Liver (tissue), 3 donors: ENCODE data around the gene ATG10.
A peak's percentile ranks its signal among the peaks of the same experiment; 100 is the strongest.

Experiments used
- EGR1 ChIP-seq, 2 donors: IDR thresholded peaks; 2 replicates each; pipeline ENCODE4 v1.6.1; 2016 to 2018; ENCODE audit warnings: antibody characterized with exemption in 2 of 2, low read depth in 2 of 2
- FOXA1 ChIP-seq: IDR thresholded peaks from 2 replicates; pipeline ENCODE4 v1.6.1; 2016; ENCODE audit warnings: antibody characterized with exemption
- GABPA ChIP-seq, 2 donors: IDR thresholded peaks in 1 of 2; conservative IDR thresholded peaks in 1 of 2; 2 replicates each; pipeline ENCODE4 v1.6.1; 2016; ENCODE audit warnings: antibody characterized with exemption in 2 of 2, mild to moderate bottlenecking in 1 of 2, moderate library complexity in 1 of 2
- HNF4G ChIP-seq: IDR thresholded peaks from 2 replicates; pipeline ENCODE4 v1.6.1; 2016; ENCODE audit warnings: antibody characterized with exemption
- JUND ChIP-seq, 2 donors: IDR thresholded peaks; 2 replicates each; pipeline ENCODE4 v1.6.1; 2016; ENCODE audit warnings: antibody characterized with exemption in 2 of 2
- RAD21 ChIP-seq, 2 donors: IDR thresholded peaks; 2 replicates each; pipeline ENCODE4 v1.6.1; 2016; ENCODE audit warnings: antibody characterized with exemption in 2 of 2, mild to moderate bottlenecking in 2 of 2
- RXRA ChIP-seq, 2 donors: IDR thresholded peaks; 2 replicates each; pipeline ENCODE4 v1.6.1; 2017 to 2018; ENCODE audit warnings: antibody characterized with exemption in 2 of 2, mild to moderate bottlenecking in 1 of 2
- SP1 ChIP-seq: IDR thresholded peaks from 2 replicates; pipeline ENCODE4 v1.6.1; 2018; ENCODE audit warnings: antibody characterized with exemption, mild to moderate bottlenecking
- TAF1 ChIP-seq: conservative IDR thresholded peaks from 2 replicates; pipeline ENCODE4 v1.6.1; 2016; ENCODE audit warnings: antibody characterized with exemption, mild to moderate bottlenecking
- YY1 ChIP-seq: IDR thresholded peaks from 2 replicates; pipeline ENCODE4 v1.6.1; 2016; ENCODE audit warnings: antibody characterized with exemption, mild to moderate bottlenecking
- TF ChIP-seq, protein P1 (sequence below): fragments of 150-350 bp; IDR thresholded peaks from 2 replicates; pipeline ENCODE4 v1.5.1; 2017; ENCODE audit warnings: improper control_type of control experiment, low read depth, low read length; ENCODE audit not compliant: missing input control
- TF ChIP-seq, protein P2 (sequence below): IDR thresholded peaks from 2 replicates; pipeline ENCODE4 v1.6.1; 2016; ENCODE audit warnings: antibody characterized with exemption
- TF ChIP-seq, protein P3 (sequence below): IDR thresholded peaks from 2 replicates; pipeline ENCODE4 v1.6.1; 2016; ENCODE audit warnings: antibody characterized with exemption, mild to moderate bottlenecking
- TF ChIP-seq, protein P4 (sequence below): IDR thresholded peaks from 2 replicates; pipeline ENCODE4 v1.6.1; 2016; ENCODE audit warnings: antibody characterized with exemption
- donor health status: healthy.
- donor health status: healthy.

DNA sequence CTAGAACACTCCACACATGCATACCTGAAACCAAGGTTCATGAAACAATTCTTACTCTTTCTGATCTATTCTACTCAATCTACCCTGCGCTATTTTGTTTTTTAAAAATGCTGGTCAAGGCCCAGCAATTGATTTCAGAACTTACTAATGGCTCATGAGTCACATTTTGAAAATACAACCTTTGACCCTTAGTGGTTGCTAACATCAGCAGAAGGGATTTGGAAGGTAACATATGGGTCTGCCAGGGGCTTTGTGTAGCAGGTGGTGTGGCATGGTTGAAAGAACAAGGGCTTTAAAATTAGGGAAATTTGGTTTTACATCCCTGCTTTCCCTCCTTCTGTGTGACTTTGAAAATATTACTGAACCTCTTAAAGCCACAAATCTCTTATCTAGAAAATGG is 101.4 kb downstream of the ATG10 start:
- TF ChIP-seq, protein P1, sequence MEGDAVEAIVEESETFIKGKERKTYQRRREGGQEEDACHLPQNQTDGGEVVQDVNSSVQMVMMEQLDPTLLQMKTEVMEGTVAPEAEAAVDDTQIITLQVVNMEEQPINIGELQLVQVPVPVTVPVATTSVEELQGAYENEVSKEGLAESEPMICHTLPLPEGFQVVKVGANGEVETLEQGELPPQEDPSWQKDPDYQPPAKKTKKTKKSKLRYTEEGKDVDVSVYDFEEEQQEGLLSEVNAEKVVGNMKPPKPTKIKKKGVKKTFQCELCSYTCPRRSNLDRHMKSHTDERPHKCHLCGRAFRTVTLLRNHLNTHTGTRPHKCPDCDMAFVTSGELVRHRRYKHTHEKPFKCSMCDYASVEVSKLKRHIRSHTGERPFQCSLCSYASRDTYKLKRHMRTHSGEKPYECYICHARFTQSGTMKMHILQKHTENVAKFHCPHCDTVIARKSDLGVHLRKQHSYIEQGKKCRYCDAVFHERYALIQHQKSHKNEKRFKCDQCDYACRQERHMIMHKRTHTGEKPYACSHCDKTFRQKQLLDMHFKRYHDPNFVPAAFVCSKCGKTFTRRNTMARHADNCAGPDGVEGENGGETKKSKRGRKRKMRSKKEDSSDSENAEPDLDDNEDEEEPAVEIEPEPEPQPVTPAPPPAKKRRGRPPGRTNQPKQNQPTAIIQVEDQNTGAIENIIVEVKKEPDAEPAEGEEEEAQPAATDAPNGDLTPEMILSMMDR: no peak
- TF ChIP-seq SP1 (peak; percentile 39), RAD21 (IDR thresholded peaks at IDR 0.05) (no peak), GABPA (IDR thresholded peaks at IDR 0.05 in 1 of 2, conservative IDR thresholded peaks at IDR 0.05 in 1 of 2) (no peak), JUND (IDR thresholded peaks at IDR 0.05) (peak; percentile 34 to 72), YY1 (peak; percentile 61), TAF1 (no peak), RXRA (IDR thresholded peaks at IDR 0.05) (no peak), HNF4G (peak; percentile 37), EGR1 (IDR thresholded peaks at IDR 0.05; ENCODE audit: low read depth in 2 of 2) (no peak), FOXA1 (no peak)
- TF ChIP-seq, protein P2, sequence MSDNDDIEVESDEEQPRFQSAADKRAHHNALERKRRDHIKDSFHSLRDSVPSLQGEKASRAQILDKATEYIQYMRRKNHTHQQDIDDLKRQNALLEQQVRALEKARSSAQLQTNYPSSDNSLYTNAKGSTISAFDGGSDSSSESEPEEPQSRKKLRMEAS: no peak
- TF ChIP-seq, protein P3, sequence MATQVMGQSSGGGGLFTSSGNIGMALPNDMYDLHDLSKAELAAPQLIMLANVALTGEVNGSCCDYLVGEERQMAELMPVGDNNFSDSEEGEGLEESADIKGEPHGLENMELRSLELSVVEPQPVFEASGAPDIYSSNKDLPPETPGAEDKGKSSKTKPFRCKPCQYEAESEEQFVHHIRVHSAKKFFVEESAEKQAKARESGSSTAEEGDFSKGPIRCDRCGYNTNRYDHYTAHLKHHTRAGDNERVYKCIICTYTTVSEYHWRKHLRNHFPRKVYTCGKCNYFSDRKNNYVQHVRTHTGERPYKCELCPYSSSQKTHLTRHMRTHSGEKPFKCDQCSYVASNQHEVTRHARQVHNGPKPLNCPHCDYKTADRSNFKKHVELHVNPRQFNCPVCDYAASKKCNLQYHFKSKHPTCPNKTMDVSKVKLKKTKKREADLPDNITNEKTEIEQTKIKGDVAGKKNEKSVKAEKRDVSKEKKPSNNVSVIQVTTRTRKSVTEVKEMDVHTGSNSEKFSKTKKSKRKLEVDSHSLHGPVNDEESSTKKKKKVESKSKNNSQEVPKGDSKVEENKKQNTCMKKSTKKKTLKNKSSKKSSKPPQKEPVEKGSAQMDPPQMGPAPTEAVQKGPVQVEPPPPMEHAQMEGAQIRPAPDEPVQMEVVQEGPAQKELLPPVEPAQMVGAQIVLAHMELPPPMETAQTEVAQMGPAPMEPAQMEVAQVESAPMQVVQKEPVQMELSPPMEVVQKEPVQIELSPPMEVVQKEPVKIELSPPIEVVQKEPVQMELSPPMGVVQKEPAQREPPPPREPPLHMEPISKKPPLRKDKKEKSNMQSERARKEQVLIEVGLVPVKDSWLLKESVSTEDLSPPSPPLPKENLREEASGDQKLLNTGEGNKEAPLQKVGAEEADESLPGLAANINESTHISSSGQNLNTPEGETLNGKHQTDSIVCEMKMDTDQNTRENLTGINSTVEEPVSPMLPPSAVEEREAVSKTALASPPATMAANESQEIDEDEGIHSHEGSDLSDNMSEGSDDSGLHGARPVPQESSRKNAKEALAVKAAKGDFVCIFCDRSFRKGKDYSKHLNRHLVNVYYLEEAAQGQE: no peak
- TF ChIP-seq, protein P4, sequence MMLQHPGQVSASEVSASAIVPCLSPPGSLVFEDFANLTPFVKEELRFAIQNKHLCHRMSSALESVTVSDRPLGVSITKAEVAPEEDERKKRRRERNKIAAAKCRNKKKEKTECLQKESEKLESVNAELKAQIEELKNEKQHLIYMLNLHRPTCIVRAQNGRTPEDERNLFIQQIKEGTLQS: no peak
